HepG2 (cell line): ENCODE data around the gene ERMP1. TPM values are rescaled to one million over a fixed set of nuclear protein-coding genes. Genes with fewer than 3 reads are reported as not detected.

Source experiments
- ATAC-seq: fragments of 200-7000 bp; cut with Tn5 transposase; 3 replicates; pipeline ENCODE4 v1.9.1; 2020; ENCODE audit warnings: mild to moderate bottlenecking, moderate library complexity
- BruUV-seq: library from RNA; stranded (reverse); fragments of 400-500 nt; replicated peaks from 2 replicates; lab custom pipeline; 2021; lab: Mats Ljungman, UMichigan
- CTCF ChIA-PET: fragments of 300-600 bp; formaldehyde crosslinking; extraction: SDS; loops from one replicate; lab custom pipeline; 2021; ENCODE audit warnings: low total read pairs, inconsistent platforms, low intra/inter-chr PET ratio; lab: Yijun Ruan, JAX
- POLR2A ChIA-PET: fragments of 350-600 bp; sonication (Branson Sonifier 250); formaldehyde crosslinking; loops from one replicate; lab custom pipeline; 2020; ENCODE audit warnings: antibody characterized with exemption, inconsistent platforms; lab: Yijun Ruan, JAX
- DNase-seq: peaks from one replicate; pipeline ENCODE4 v3.0.0-alpha.2; 2015; ENCODE audit warnings: low spot score
- FAIRE-seq: peaks from 3 replicates; lab custom pipeline; 2011; peaks lifted over from hg19 to GRCh38; lab: Jason Lieb, UNC
- H2AFZ ChIP-seq: one replicate; pipeline ENCODE4 v1.6.1; 2011; ENCODE audit warnings: low read length, inconsistent platforms
- H3K27ac ChIP-seq: fragments of 300-600 bp; 3 replicates; pipeline ENCODE4 v1.8.0; 2011; ENCODE audit warnings: mixed run types, mild to moderate bottlenecking, mixed read lengths, low read length, inconsistent platforms; ENCODE audit not compliant: insufficient read depth; ENCODE audit errors: extremely low read length
- H3K27me3 ChIP-seq, 2 experiments: fragments of 200-600 bp in 1 of 2; 2 replicates in 1 of 2; 3 replicates in 1 of 2; pipeline versions ENCODE4 v1.6.0 to v1.8.0; 2011; ENCODE audit warnings: low read length in 2 of 2, mild to moderate bottlenecking in 2 of 2, moderate library complexity in 2 of 2, inconsistent platforms in 1 of 2; ENCODE audit not compliant: insufficient read depth in 2 of 2, control insufficient read depth in 1 of 2
- H3K36me3 ChIP-seq, 2 experiments: fragments of 200-600 bp in 1 of 2; replicated peaks in 1 of 2; 2 replicates in 1 of 2; 3 replicates in 1 of 2; pipeline versions ENCODE4 v1.5.1 to v1.8.0; 2011; ENCODE audit warnings: low read length in 2 of 2, inconsistent platforms in 1 of 2; ENCODE audit not compliant: insufficient read depth in 2 of 2, control insufficient read depth in 1 of 2
- H3K4me1 ChIP-seq: 2 replicates; pipeline ENCODE4 v1.5.1; 2012; ENCODE audit warnings: low read length, inconsistent platforms; ENCODE audit not compliant: insufficient read depth
- H3K4me2 ChIP-seq: 2 replicates; pipeline ENCODE4 v1.6.0; 2011; ENCODE audit warnings: low read depth, low read length, inconsistent platforms
- H3K4me3 ChIP-seq, 3 experiments: fragments of 200-600 bp in 1 of 3; sonication (generic), shearing (Covaris generic) in 1 of 3; replicated peaks in 1 of 3; 2 replicates each; pipeline ENCODE4 v1.5.1; 2011 to 2016; ENCODE audit warnings: low read length in 3 of 3, inconsistent platforms in 2 of 3, low read depth in 2 of 3, mild to moderate bottlenecking in 2 of 3, control low read depth in 1 of 3, mixed read lengths in 1 of 3; ENCODE audit not compliant: insufficient read depth in 1 of 3
- H3K79me2 ChIP-seq: one replicate; pipeline ENCODE4 v1.6.1; 2011; ENCODE audit warnings: low read length, inconsistent platforms; ENCODE audit not compliant: insufficient read depth
- H3K9ac ChIP-seq: 2 replicates; pipeline ENCODE4 v1.6.0; 2011; ENCODE audit warnings: mild to moderate bottlenecking, low read depth, low read length, inconsistent platforms; ENCODE audit not compliant: insufficient read depth
- H3K9me3 ChIP-seq: 2 replicates; pipeline ENCODE4 v1.5.1; 2012; ENCODE audit warnings: mild to moderate bottlenecking, low read length
- H4K20me1 ChIP-seq: 2 replicates; pipeline ENCODE4 v1.6.0; 2011; ENCODE audit warnings: inconsistent platforms, mild to moderate bottlenecking, low read length, moderate library complexity; ENCODE audit not compliant: insufficient read depth
- ATAD3A ChIP-seq: sonication (generic); formaldehyde crosslinking; IDR thresholded peaks from 2 replicates; pipeline ENCODE4 v1.4.0; 2020; ENCODE audit warnings: missing genetic modification reagents
- CREB1 ChIP-seq, 2 experiments: fragments of 450-650 bp in 1 of 2; IDR thresholded peaks; 2 replicates each; pipeline ENCODE4 v1.6.1; 2016 to 2017; ENCODE audit warnings: control low read depth in 1 of 2, mild to moderate bottlenecking in 1 of 2, missing compliant biosample characterization in 1 of 2, missing genetic modification characterization in 1 of 2
- FOSL2 ChIP-seq: sonication (generic); formaldehyde crosslinking; IDR thresholded peaks from 2 replicates; pipeline ENCODE4 v1.4.0; 2020; ENCODE audit warnings: missing genetic modification reagents
- HOXA3 ChIP-seq: sonication (generic); formaldehyde crosslinking; IDR thresholded peaks from 2 replicates; pipeline ENCODE4 v1.5.0; 2020; ENCODE audit warnings: missing genetic modification reagents
- MBD4 ChIP-seq: IDR thresholded peaks from 2 replicates; pipeline ENCODE4 v1.6.1; 2012; ENCODE audit warnings: low read length, inconsistent platforms, borderline replicate concordance
- MYC ChIP-seq: sonication (generic); formaldehyde crosslinking; IDR thresholded peaks from 2 replicates; pipeline ENCODE4 v1.9.0; 2021; ENCODE audit warnings: missing genetic modification reagents, borderline replicate concordance
- REL ChIP-seq: sonication (generic); formaldehyde crosslinking; conservative IDR thresholded peaks from 2 replicates; pipeline ENCODE4 v1.8.0; 2022; ENCODE audit warnings: mild to moderate bottlenecking, missing genetic modification reagents, moderate library complexity
- YY1 ChIP-seq: IDR thresholded peaks from 2 replicates; pipeline ENCODE4 v1.6.1; 2011; ENCODE audit warnings: low read length, low read depth, moderate library complexity, mild to moderate bottlenecking; ENCODE audit not compliant: insufficient read depth, insufficient replicate concordance
- ZBTB33 ChIP-seq: sonication (generic); formaldehyde crosslinking; IDR thresholded peaks from 2 replicates; pipeline ENCODE4 v1.4.0; 2020; ENCODE audit warnings: missing genetic modification reagents
- ZBTB7A ChIP-seq: sonication (generic); formaldehyde crosslinking; IDR thresholded peaks from 2 replicates; pipeline ENCODE4 v1.8.0; 2022; ENCODE audit warnings: mild to moderate bottlenecking, missing genetic modification reagents
- ZNF235 ChIP-seq: sonication (generic); formaldehyde crosslinking; IDR thresholded peaks from 2 replicates; pipeline ENCODE4 v1.8.1; 2023; ENCODE audit warnings: mild to moderate bottlenecking, missing genetic modification reagents, borderline replicate concordance
- ZNF326 ChIP-seq: sonication (generic); formaldehyde crosslinking; IDR thresholded peaks from 2 replicates; pipeline ENCODE4 v1.4.0; 2020; ENCODE audit warnings: missing genetic modification reagents, borderline replicate concordance
- ZNF687 ChIP-seq: sonication (generic); formaldehyde crosslinking; IDR thresholded peaks from 2 replicates; pipeline ENCODE4 v1.5.1; 2020; ENCODE audit warnings: mild to moderate bottlenecking, missing genetic modification reagents, moderate library complexity
- ZNF800 ChIP-seq: sonication (generic); formaldehyde crosslinking; IDR thresholded peaks from 2 replicates; pipeline ENCODE4 v1.4.0; 2020; ENCODE audit warnings: missing genetic modification reagents
- ZSCAN20 ChIP-seq: sonication (generic); formaldehyde crosslinking; IDR thresholded peaks from 2 replicates; pipeline ENCODE4 v1.4.0; 2020; ENCODE audit warnings: missing genetic modification reagents, mild to moderate bottlenecking, borderline replicate concordance
- WGBS: methylation state at CpG from one replicate; pipeline ENCODE4 v1.1.6; 2017; ENCODE audit warnings: low lambda C conversion rate; 5-methylcytosine and 5-hydroxymethylcytosine counted together
- in situ Hi-C: cut with HindIII; loops from 2 replicates; pipeline ENCODE4 v1.10.0; 2017; ENCODE audit warnings: low pct_unique_long_range_greater_than_20kb; ENCODE audit not compliant: extremely low pct_ligation_motif_present
- intact Hi-C: fragments of 100-400 bp; cut with micrococcal nuclease; formaldehyde crosslinking; loops from one replicate; pipeline ENCODE4 v1.10.0; 2022; ENCODE audit not compliant: unreplicated experiment
- polyA plus RNA-seq, 8 experiments: library from polyadenylated mRNA; depleted of rRNA in 3 of 8; stranded (reverse) in 7 of 8; unstranded in 1 of 8; fragments of >200 nt; fragmentation: Illumina TruSeq in 4 of 8; extraction: Trizol in 4 of 8; gene quantifications; 2 replicates each; pipeline versions ENCODE4 v1.2.1 to v1.2.3, GENCODE V29; 2011 to 2016; ENCODE audit warnings: low read depth in 4 of 8, missing spikeins in 1 of 8, mixed read lengths in 1 of 8; ENCODE audit not compliant: insufficient read depth in 1 of 8
- total RNA-seq, 5 experiments: library from RNA; depleted of rRNA; stranded (reverse); fragments of >200 nt; fragmentation: Illumina TruSeq; extraction: Trizol; gene quantifications; 2 replicates each; pipeline ENCODE4 v1.2.3, GENCODE V29; 2016; ENCODE audit warnings: low read depth in 1 of 5

Gene ERMP1
- total and polyA plus RNA-seq, 2 of the 13 experiments (the other 11 are each of a cell fraction or from before 2014, with no cell fraction given), result 40.9 to 65.4 TPM

GRCh38 chr9:5872511-5872910 is 39.6 kb upstream of the ERMP1 start:
- no peaks in the 10 kb centered on the region for H4K20me1 ChIP-seq
- CTCF ChIA-PET, result no interaction called here
- H3K36me3 ChIP-seq, result no peaks in the 10 kb centered on the region
- no peaks in the 10 kb centered on the region for H3K9me3 ChIP-seq
- BruUV-seq, result no TSS peak
- H3K4me2 ChIP-seq, result no peak overlapping the region; the same call in 1 of the 2 replicates
- no peak for DNase-seq
- intact Hi-C loops, result no loop called here
- H3K4me1 ChIP-seq, result peaks cover 20% of the 10 kb centered on the region
- POLR2A ChIA-PET, result no interaction called here
- FAIRE-seq, result no peak
- H3K79me2 ChIP-seq, result no peaks in the 10 kb centered on the region
- ATAC-seq, result no peak
- 73% methylated on average over 4 of the region's 4 CpGs for WGBS
- no peaks in the 10 kb centered on the region for H3K27me3 ChIP-seq
- H3K9ac ChIP-seq, result no peak overlapping the region
- H3K27ac ChIP-seq, result no peak overlapping the region
- in situ Hi-C loops, result loop anchor here (10.0 kb wide), 1 partner anchor 432 kb away; no protein-coding TSS in a partner anchor
- H3K4me3 ChIP-seq, result no peak overlapping the region
- H2AFZ ChIP-seq, result no peak overlapping the region
- TF ChIP-seq ZNF326 (no peak), MBD4 (no peak), HOXA3 (CRISPR knock-in tag) (no peak), CREB1 (IDR thresholded peaks at IDR 0.05) (no peak), CREB1 (CRISPR knock-in tag; IDR thresholded peaks at IDR 0.05) (no peak), ZSCAN20 (CRISPR knock-in tag) (no peak), ZBTB7A (CRISPR knock-in tag) (no peak), ZNF800 (no peak), REL (no peak), ZNF235 (no peak), YY1 (no peak), MYC (no peak), FOSL2 (CRISPR knock-in tag) (no peak), ZBTB33 (no peak), ATAD3A (CRISPR knock-in tag) (no peak), ZNF687 (CRISPR knock-in tag) (no peak)
